HFF-Myc (cell line): ENCODE measurements around the gene ATF6.

Experiments used
- DNase-seq: peaks from one replicate; pipeline ENCODE4 v3.0.0-alpha.2; 2011; ENCODE audit warnings: low read depth; ENCODE audit errors: extremely low read depth
- H3K4me3 ChIP-seq: replicated peaks from 2 replicates; pipeline ENCODE4 v1.5.1; 2011; ENCODE audit warnings: low read depth, mild to moderate bottlenecking, control low read depth, low read length
- TF ChIP-seq, protein P1 (sequence below): IDR thresholded peaks from 2 replicates; pipeline ENCODE4 v1.5.1; 2012; ENCODE audit warnings: mild to moderate bottlenecking, low read depth, low read length, control low read depth; ENCODE audit errors: missing control alignments

The ATF6 gene

DNA sequence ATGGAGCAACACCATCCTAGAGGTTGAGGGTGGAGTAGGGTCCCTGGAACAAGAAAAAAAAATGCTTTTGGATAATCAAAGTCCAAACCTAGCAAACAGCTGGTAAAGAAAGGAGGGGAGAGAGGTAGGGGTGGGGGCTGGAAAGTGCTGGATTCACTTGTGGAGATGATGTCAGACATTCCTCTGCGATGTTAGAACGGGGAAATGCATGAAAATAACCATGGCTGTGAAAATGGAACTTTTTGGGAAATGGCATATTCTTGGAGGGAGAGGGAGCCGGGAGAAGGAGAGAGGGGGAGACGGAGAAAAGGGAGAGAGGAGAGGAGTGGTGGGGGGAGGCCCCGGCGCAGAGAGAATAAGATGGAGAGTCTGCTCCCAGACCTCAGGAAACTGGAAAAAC is 203.9 kb downstream of the ATF6 start:
- TF ChIP-seq, protein P1, sequence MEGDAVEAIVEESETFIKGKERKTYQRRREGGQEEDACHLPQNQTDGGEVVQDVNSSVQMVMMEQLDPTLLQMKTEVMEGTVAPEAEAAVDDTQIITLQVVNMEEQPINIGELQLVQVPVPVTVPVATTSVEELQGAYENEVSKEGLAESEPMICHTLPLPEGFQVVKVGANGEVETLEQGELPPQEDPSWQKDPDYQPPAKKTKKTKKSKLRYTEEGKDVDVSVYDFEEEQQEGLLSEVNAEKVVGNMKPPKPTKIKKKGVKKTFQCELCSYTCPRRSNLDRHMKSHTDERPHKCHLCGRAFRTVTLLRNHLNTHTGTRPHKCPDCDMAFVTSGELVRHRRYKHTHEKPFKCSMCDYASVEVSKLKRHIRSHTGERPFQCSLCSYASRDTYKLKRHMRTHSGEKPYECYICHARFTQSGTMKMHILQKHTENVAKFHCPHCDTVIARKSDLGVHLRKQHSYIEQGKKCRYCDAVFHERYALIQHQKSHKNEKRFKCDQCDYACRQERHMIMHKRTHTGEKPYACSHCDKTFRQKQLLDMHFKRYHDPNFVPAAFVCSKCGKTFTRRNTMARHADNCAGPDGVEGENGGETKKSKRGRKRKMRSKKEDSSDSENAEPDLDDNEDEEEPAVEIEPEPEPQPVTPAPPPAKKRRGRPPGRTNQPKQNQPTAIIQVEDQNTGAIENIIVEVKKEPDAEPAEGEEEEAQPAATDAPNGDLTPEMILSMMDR: no peak
- no peak for DNase-seq
- H3K4me3 ChIP-seq: no peak overlapping the region

DNA sequence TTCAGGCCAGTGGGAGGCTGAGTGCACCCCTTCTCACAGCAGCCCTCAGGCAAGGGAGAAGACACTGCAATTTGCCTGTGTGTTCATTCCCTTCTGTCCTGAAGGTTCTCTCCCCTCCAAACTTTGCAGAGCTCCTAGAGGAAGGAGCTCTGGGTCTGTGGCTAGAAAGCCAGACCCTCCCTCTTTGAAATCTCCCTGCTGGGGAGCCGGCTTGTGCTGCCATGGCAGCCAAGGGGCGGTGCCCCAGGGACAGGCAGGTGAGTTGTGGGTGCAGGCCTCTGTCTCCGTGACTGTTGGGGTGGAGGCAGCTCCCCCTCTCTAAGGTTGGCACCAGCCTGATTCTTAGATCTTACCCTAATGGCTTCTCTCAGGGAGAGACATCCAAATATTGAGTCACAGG is 204.5 kb downstream of the ATF6 start:
- no peak for DNase-seq
- H3K4me3 ChIP-seq: no peak overlapping the region
- TF ChIP-seq, protein P1: no peak

DNA sequence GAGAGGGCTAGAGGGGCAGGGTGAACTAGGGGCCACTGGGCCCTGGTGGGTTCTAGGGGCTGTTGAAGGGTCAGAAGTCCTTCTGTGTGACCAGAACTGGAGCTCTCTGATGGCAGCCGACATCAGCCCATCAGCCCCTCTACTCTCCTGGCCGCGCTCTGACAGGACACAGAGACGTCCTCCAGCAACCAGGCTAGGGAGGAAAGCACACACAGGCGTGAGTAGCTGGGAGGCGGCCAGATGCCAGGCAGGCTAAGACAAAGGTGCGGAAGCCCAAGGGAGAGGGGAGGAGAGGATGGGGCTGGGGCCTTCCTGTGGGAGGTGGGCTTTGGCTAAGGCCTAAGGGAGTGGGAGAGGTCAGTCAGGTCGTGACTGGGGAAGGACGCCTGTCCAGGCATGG is 206.7 kb downstream of the ATF6 start:
- TF ChIP-seq, protein P1: no peak
- no peak for DNase-seq
- no peak overlapping the region for H3K4me3 ChIP-seq

DNA sequence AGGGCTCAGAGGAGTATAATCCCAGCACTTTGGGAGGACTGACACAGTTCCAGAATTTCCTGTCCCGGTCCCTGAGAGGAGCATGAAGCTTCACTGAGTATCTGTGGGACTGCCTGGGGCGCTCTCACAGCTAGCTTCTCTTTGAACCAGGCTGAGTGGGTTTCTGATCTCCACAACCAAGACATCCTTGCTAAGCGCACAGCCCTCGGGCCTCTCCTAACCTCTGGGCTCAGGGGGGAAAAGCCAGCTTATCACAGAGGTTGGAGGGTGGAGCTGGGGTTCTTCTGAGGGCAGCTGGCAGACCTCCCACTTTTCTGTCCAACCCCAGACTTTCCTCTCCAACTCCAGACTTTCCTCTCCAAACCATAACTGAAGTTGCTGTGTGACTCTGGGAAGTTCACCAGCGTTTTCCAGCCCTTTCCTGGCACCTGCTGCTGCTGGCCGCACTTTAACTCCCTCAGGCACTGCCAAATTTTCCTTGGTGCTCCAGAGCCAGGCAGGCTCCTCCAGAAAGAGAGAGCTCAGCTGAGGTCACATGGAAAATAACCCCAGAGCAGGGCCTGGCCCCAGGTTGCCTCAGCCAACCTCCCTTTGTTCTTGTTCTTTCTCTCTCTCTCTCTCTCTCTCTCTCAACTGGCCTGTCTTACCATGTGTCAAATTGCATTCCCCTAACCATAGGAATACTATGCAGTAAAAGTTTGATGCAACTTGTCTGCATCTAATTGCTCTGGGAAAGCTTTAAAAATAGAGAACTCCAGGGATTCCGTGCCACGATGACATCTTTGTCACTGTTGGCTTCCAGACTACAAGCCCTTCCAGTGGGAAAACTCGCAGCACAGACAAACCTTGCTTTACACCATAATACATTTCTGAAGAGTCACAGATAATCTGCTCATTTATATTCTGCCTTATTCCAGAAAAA is 208.1 kb downstream of the ATF6 start:
- DNase-seq: no peak
- no peak overlapping the region for H3K4me3 ChIP-seq
- TF ChIP-seq, protein P1: no peak

DNA sequence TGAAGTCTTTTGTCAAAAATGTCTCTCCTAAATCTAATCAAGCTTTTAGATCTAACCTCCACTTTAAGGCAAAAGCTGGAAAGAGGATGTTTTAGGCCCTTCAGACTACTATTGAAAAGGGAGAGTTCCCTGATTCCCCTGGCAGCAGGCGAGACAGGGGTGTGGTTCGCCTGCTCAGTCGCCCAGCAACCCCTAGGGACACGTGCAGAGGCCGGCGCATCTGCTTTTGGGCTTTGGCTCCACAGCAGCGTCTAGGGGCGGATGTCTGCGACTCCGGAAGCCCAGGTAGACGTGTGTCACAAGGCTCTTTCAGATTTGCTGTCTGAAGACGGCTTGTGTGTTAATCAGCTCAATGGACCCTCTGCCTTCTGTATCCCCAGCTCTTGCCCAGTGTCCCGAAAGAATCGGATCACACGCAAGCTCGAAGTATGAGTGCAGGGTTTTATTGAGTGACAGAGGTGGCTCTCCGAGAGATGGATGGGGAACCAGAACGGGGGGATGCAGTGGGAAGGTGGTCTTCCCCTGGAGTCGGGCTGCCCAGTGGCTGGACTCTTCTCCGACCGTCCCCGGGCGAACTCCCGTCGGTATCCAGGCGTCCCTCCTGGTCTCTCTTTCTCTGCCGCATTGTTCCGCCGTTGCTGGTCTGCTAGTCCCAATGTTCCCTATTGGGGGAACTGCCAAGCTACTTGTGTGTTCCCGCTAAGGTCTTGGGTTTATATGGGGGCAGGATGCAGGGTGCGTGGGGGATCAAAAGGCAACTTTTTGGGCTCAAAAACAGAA is 212.1 kb downstream of the ATF6 start:
- no peak for DNase-seq
- H3K4me3 ChIP-seq: no peak overlapping the region
- TF ChIP-seq, protein P1: no peak

DNA sequence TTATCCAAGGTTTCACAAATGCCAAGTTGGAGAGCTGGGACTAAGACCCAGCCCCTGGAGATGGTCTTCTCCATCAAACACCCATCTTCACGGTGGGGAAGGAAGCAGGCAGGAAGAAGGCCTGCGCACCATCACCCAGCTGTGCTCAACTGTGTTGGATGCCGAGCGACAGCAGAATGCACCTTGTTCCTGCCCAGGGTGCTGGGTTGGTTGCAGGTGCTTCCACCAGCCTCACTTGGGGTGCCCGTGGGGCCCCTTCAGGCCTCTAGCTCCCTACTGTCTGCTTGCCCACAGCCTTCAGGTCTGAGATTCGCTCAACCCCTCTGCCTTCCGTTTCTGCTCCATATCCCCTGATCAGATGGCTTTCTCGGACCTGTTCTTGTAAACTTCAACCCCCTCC is 215.0 kb downstream of the ATF6 start:
- no peak for DNase-seq
- H3K4me3 ChIP-seq: no peak overlapping the region
- TF ChIP-seq, protein P1: no peak
